Esophagus squamous epithelium (tissue), 4 donors: ENCODE measurements around the gene GPR132.

Source experiments
- CTCF ChIP-seq, 6 experiments: fragments of 450-650 bp in 4 of 6; fragments of 200-600 bp in 2 of 6; sonication (generic) in 2 of 6; IDR thresholded peaks; one replicate each; pipeline ENCODE4 v1.5.1; 2016 to 2019; ENCODE audit warnings: antibody characterized with exemption in 6 of 6, mild to moderate bottlenecking in 4 of 6, moderate library complexity in 4 of 6
- POLR2A ChIP-seq, 4 donors: fragments of 450-650 bp; IDR thresholded peaks; one replicate each; pipeline ENCODE4 v1.6.1; 2017; ENCODE audit warnings: antibody characterized with exemption in 4 of 4, mild to moderate bottlenecking in 4 of 4, moderate library complexity in 3 of 4

- TF ChIP-seq CTCF (IDR thresholded peaks at IDR 0.05) (no peak), POLR2A (IDR thresholded peaks at IDR 0.05) (no peak)
These were observed 59.8 kb downstream of the GPR132 start for GRCh38 chr14:105005329-105005928.
